DND-41 (cell line): ENCODE measurements around the gene GRAP2.

Source experiments
- CTCF ChIP-seq: IDR thresholded peaks from 2 replicates; pipeline ENCODE4 v1.5.1; 2012; ENCODE audit warnings: borderline replicate concordance, low read length, moderate library complexity, mild to moderate bottlenecking; ENCODE audit not compliant: poor library complexity, severe bottlenecking; ENCODE audit errors: extremely low read depth
- EZH2 ChIP-seq: IDR thresholded peaks from 3 replicates; pipeline ENCODE4 v1.6.1; 2012; ENCODE audit warnings: borderline replicate concordance, low read depth, mild to moderate bottlenecking, moderate library complexity, low read length, inconsistent platforms; ENCODE audit not compliant: severe bottlenecking

- TF ChIP-seq CTCF: no peak
- TF ChIP-seq EZH2: no peak
Observed at GRCh38 chr22:39949964-39950737, 49.3 kb downstream of the GRAP2 start.
